OCI-LY3 (cell line): ENCODE measurements around the gene MACC1.
"Not testable (repeated sequence)": the region's sequence is repeated elsewhere in the genome, so short reads cannot be mapped to it uniquely, and the experiment has no call there.

Experiments
- H2AFZ ChIP-seq: fragments of 200-600, 300-600 bp; shearing (Covaris generic); 2 replicates; pipeline ENCODE4 v1.6.0; 2014; ENCODE audit warnings: antibody characterized with exemption, low read depth, low read length
- H3K27ac ChIP-seq: fragments of 200-600, 300-600 bp; sonication (generic); 2 replicates; pipeline ENCODE4 v1.5.1; 2014; ENCODE audit warnings: mild to moderate bottlenecking, low read length, moderate library complexity, mixed read lengths
- H3K27me3 ChIP-seq: fragments of 200-600, 300-600 bp; sonication (generic); 2 replicates; pipeline ENCODE4 v1.6.1; 2014; ENCODE audit warnings: low read depth, low read length, mixed read lengths
- H3K36me3 ChIP-seq: fragments of 200-600, 300-600 bp; sonication (generic); replicated peaks from 2 replicates; pipeline ENCODE3; 2014; ENCODE audit warnings: low read depth, low read length, mixed read lengths
- H3K4me1 ChIP-seq: fragments of 300-600, 200-600 bp; sonication (generic); 2 replicates; pipeline ENCODE4 v1.6.1; 2014; ENCODE audit warnings: low read length, mixed read lengths
- H3K4me2 ChIP-seq: fragments of 200-600, 300-600 bp; sonication (generic); 2 replicates; pipeline ENCODE4 v1.6.1; 2014; ENCODE audit warnings: low read length, mixed read lengths
- H3K4me3 ChIP-seq: fragments of 300-600, 200-600 bp; sonication (generic); 2 replicates; pipeline ENCODE4 v1.5.1; 2014; ENCODE audit warnings: antibody characterized with exemption, mild to moderate bottlenecking, low read length, moderate library complexity
- H3K79me2 ChIP-seq: fragments of 300-600, 200-600 bp; shearing (Covaris generic); 2 replicates; pipeline ENCODE4 v1.6.1; 2014; ENCODE audit warnings: mild to moderate bottlenecking, low read length, mixed read lengths
- H3K9ac ChIP-seq: fragments of 300-600, 200-600 bp; shearing (Covaris generic); 2 replicates; pipeline ENCODE4 v1.6.0; 2014; ENCODE audit warnings: mild to moderate bottlenecking, low read length, moderate library complexity
- H3K9me3 ChIP-seq: fragments of 200-600, 300-600 bp; shearing (Covaris generic); 2 replicates; pipeline ENCODE4 v1.6.1; 2014; ENCODE audit warnings: low read length, mixed read lengths; ENCODE audit not compliant: insufficient read depth
- H4K20me1 ChIP-seq: fragments of 200-600, 300-600 bp; sonication (generic); 2 replicates; pipeline ENCODE4 v1.6.1; 2016; ENCODE audit warnings: low read length, mixed read lengths; ENCODE audit not compliant: insufficient read depth
- CTCF ChIP-seq: fragments of 200-600, 300-600 bp; sonication (generic); IDR thresholded peaks from 2 replicates; pipeline ENCODE4 v1.5.1; 2014; ENCODE audit warnings: antibody characterized with exemption, low read length, low read depth
- EZH2phosphoT487 ChIP-seq: fragments of 200-600 bp; shearing (Covaris generic); IDR thresholded peaks from 2 replicates; pipeline ENCODE4 v1.6.1; 2018; ENCODE audit warnings: antibody characterized with exemption, mixed run types, low read depth

MACC1 gene

GRCh38 chr7:20191391-20191869 lies 25.8 kb downstream of the MACC1 start:
- no peak overlapping the region for H3K4me2 ChIP-seq

GRCh38 chr7:20190560-20191390 lies 26.4 kb downstream of the MACC1 start:
- H4K20me1 ChIP-seq: no peaks in the 10 kb centered on the region
- peaks cover 3% of the 10 kb centered on the region; the same call in 1 of the 2 replicates for H3K79me2 ChIP-seq
- TF ChIP-seq CTCF (no peak), EZH2phosphoT487 (no peak)
- H3K4me2 ChIP-seq: no peak overlapping the region
- no peak overlapping the region for H3K27ac ChIP-seq
- H3K4me1 ChIP-seq: peaks cover 55% of the 10 kb centered on the region
- H2AFZ ChIP-seq: no peak overlapping the region
- peaks cover 30% of the 10 kb centered on the region for H3K36me3 ChIP-seq
- H3K4me3 ChIP-seq: no peak overlapping the region
- no peak overlapping the region for H3K9ac ChIP-seq
- no peaks in the 10 kb centered on the region for H3K27me3 ChIP-seq
- H3K9me3 ChIP-seq: peaks cover 8% of the 10 kb centered on the region; the same call in 1 of the 2 replicates

More at GRCh38 chr7:20191391-20191869, 25.8 kb downstream of the MACC1 start:
- no peak overlapping the region for H3K27ac ChIP-seq
- H3K4me3 ChIP-seq: no peak overlapping the region
- H3K9me3 ChIP-seq: peaks cover 8% of the 10 kb centered on the region; the same call in 1 of the 2 replicates
- peaks cover 55% of the 10 kb centered on the region for H3K4me1 ChIP-seq
- H3K79me2 ChIP-seq: no peaks in the 10 kb centered on the region
- no peaks in the 10 kb centered on the region for H4K20me1 ChIP-seq
- H3K27me3 ChIP-seq: no peaks in the 10 kb centered on the region
- no peak overlapping the region for H2AFZ ChIP-seq
- peaks cover 30% of the 10 kb centered on the region for H3K36me3 ChIP-seq
- no peak overlapping the region for H3K9ac ChIP-seq
- TF ChIP-seq CTCF (no peak), EZH2phosphoT487 (no peak)

GRCh38 chr7:20189852-20190251 lies 27.3 kb downstream of the MACC1 start:
- TF ChIP-seq EZH2phosphoT487: no peak
- no peak for TF ChIP-seq CTCF

GRCh38 chr7:20188567-20188966 lies 28.6 kb downstream of the MACC1 start:
- peaks cover 39% of the 10 kb centered on the region for H3K4me1 ChIP-seq
- H3K4me3 ChIP-seq: no peak overlapping the region
- H3K27me3 ChIP-seq: no peaks in the 10 kb centered on the region
- peaks cover 8% of the 10 kb centered on the region; the same call in 1 of the 2 replicates for H3K9me3 ChIP-seq
- no peaks in the 10 kb centered on the region for H4K20me1 ChIP-seq
- H3K27ac ChIP-seq: no peak overlapping the region
- H3K9ac ChIP-seq: no peak overlapping the region
- no peak for TF ChIP-seq EZH2phosphoT487
- no peak for TF ChIP-seq CTCF
- H3K4me2 ChIP-seq: no peak overlapping the region
- no peak overlapping the region for H2AFZ ChIP-seq
- peaks cover 5% of the 10 kb centered on the region; the same call in 1 of the 2 replicates for H3K79me2 ChIP-seq
- peaks cover 30% of the 10 kb centered on the region for H3K36me3 ChIP-seq

More at GRCh38 chr7:20189852-20190251, 27.3 kb downstream of the MACC1 start:
- Histone ChIP-seq H3K27me3 (no peaks in the 10 kb centered on the region), H3K27ac (no peak overlapping the region), H3K4me2 (no peak overlapping the region), H3K9ac (no peak overlapping the region), H2AFZ (no peak overlapping the region), H3K79me2 (peaks cover 5% of the 10 kb centered on the region; the same call in 1 of the 2 replicates), H3K4me1 (peaks cover 52% of the 10 kb centered on the region), H3K36me3 (peaks cover 30% of the 10 kb centered on the region), H4K20me1 (no peaks in the 10 kb centered on the region), H3K4me3 (no peak overlapping the region), H3K9me3 (peaks cover 8% of the 10 kb centered on the region; the same call in 1 of the 2 replicates)

GRCh38 chr7:20187850-20188249 lies 29.3 kb downstream of the MACC1 start:
- H3K4me3 ChIP-seq, H4K20me1 ChIP-seq, H3K9ac ChIP-seq, H3K79me2 ChIP-seq, H3K9me3 ChIP-seq, H2AFZ ChIP-seq, H3K4me2 ChIP-seq, H3K27me3 ChIP-seq: not testable (repeated sequence)
- Histone ChIP-seq H3K27ac (peak overlapping the region; percentile 8; the same call in 1 of the 2 replicates), H3K36me3 (peaks cover 30% of the 10 kb centered on the region), H3K4me1 (peaks cover 32% of the 10 kb centered on the region)
